ENCODE data around the gene VPS45. TPM values are rescaled to one million over a fixed set of nuclear protein-coding genes. Genes with fewer than 3 reads are reported as not detected.
"Not testable (repeated sequence)": the region's sequence is repeated elsewhere in the genome, so short reads cannot be mapped to it uniquely, and the experiment has no call there.

VPS45 gene
- polyA plus RNA-seq, 1 donor (not counting 4 experiments of a cell fraction or from before 2014, with no cell fraction given): 40.0 TPM

DNA sequence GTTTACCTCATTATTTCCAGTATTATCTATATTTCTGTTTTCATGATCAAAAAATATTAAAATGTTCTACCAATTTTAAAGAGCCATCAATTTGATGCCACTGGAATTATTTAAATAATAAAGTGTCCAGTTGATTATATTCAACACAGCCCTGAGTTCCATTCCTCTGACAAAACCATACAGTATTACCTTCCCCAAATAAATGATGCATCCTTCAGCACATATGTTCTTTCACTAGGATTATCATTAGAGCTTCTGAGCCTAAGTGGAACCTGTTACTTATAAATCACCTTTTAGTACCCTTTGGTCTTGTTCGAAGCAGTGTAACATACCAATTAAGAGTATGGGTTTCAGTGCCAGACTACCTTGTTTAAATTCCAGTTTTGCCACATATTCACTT is 64.8 kb downstream of the VPS45 start:
- no peak overlapping the region for H3K4me3 ChIP-seq (ENCODE audit: control insufficient read depth in 2 of 3, extremely low read depth in 1 of 3, insufficient read depth in 2 of 3, low read depth in 1 of 3, low read length in 3 of 3)
- H3K9ac ChIP-seq (ENCODE audit: control insufficient read depth, extremely low read depth, insufficient read depth, low read length): no peak overlapping the region
- dilution Hi-C loops (cut with MboI; ENCODE audit: extremely low pct_ligation_motif_present, low sequenced_read_pairs): no loop called here
- H4K20me1 ChIP-seq (ENCODE audit: control insufficient read depth, extremely low read depth, insufficient read depth, low read length): no peaks in the 10 kb centered on the region
- no peak overlapping the region for H3K4me2 ChIP-seq (ENCODE audit: control insufficient read depth, extremely low read depth, insufficient read depth, low read depth, low read length)
- no peaks in the 10 kb centered on the region for H3K9me3 ChIP-seq (ENCODE audit: control insufficient read depth, low read depth, low read length)
- H3K27ac ChIP-seq (ENCODE audit: control insufficient read depth, insufficient read depth, low read length): no peak overlapping the region
- peaks cover 8% of the 10 kb centered on the region for H3K4me1 ChIP-seq (ENCODE audit: control insufficient read depth, extremely low read depth, insufficient read depth, low read length)
- DNase-seq (ENCODE audit: low read depth, low spot score) (no peak), FAIRE-seq (no peak)
- TF ChIP-seq, protein P1, sequence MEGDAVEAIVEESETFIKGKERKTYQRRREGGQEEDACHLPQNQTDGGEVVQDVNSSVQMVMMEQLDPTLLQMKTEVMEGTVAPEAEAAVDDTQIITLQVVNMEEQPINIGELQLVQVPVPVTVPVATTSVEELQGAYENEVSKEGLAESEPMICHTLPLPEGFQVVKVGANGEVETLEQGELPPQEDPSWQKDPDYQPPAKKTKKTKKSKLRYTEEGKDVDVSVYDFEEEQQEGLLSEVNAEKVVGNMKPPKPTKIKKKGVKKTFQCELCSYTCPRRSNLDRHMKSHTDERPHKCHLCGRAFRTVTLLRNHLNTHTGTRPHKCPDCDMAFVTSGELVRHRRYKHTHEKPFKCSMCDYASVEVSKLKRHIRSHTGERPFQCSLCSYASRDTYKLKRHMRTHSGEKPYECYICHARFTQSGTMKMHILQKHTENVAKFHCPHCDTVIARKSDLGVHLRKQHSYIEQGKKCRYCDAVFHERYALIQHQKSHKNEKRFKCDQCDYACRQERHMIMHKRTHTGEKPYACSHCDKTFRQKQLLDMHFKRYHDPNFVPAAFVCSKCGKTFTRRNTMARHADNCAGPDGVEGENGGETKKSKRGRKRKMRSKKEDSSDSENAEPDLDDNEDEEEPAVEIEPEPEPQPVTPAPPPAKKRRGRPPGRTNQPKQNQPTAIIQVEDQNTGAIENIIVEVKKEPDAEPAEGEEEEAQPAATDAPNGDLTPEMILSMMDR (optimal IDR thresholded peaks at IDR 0.05 in 1 of 3, IDR thresholded peaks at IDR 0.05 in 1 of 3, conservative IDR thresholded peaks at IDR 0.05 in 1 of 3; ENCODE audit: extremely low read depth in 1 of 3, insufficient read depth in 2 of 3, low read length in 3 of 3): no peak
- no peak for TF ChIP-seq EZH2 (IDR thresholded peaks at IDR 0.05; ENCODE audit: low read length)
- H3K27me3 ChIP-seq (ENCODE audit: control insufficient read depth, extremely low read depth, insufficient read depth, low read length): no peaks in the 10 kb centered on the region
- H3K79me2 ChIP-seq (ENCODE audit: control insufficient read depth, insufficient read depth, low read length): no peaks in the 10 kb centered on the region
- H3K36me3 ChIP-seq (ENCODE audit: control insufficient read depth in 2 of 2, extremely low read depth in 1 of 2, insufficient read depth in 2 of 2, low read length in 2 of 2): no peaks in the 10 kb centered on the region
- no peaks in the 10 kb centered on the region for H3K9me1 ChIP-seq (ENCODE audit: control insufficient read depth, extremely low read depth, insufficient read depth, low read length)
- H2AFZ ChIP-seq (ENCODE audit: control insufficient read depth, low read length): no peak overlapping the region

- TF ChIP-seq EZH2 (IDR thresholded peaks at IDR 0.05; ENCODE audit: low read length): no peak
- TF ChIP-seq, protein P1 (optimal IDR thresholded peaks at IDR 0.05 in 1 of 3, IDR thresholded peaks at IDR 0.05 in 1 of 3, conservative IDR thresholded peaks at IDR 0.05 in 1 of 3; ENCODE audit: extremely low read depth in 1 of 3, insufficient read depth in 2 of 3, low read length in 3 of 3): no peak
- Histone ChIP-seq H3K27ac (ENCODE audit: control insufficient read depth, insufficient read depth, low read length) (no peak overlapping the region), H3K4me2 (ENCODE audit: control insufficient read depth, extremely low read depth, insufficient read depth, low read depth, low read length) (no peak overlapping the region), H4K20me1 (ENCODE audit: control insufficient read depth, extremely low read depth, insufficient read depth, low read length) (no peaks in the 10 kb centered on the region), H2AFZ (ENCODE audit: control insufficient read depth, low read length) (no peak overlapping the region), H3K27me3 (ENCODE audit: control insufficient read depth, extremely low read depth, insufficient read depth, low read length) (no peaks in the 10 kb centered on the region), H3K9ac (ENCODE audit: control insufficient read depth, extremely low read depth, insufficient read depth, low read length) (no peak overlapping the region), H3K9me3 (ENCODE audit: control insufficient read depth, low read depth, low read length) (no peaks in the 10 kb centered on the region), H3K4me1 (ENCODE audit: control insufficient read depth, extremely low read depth, insufficient read depth, low read length) (peaks cover 5% of the 10 kb centered on the region), H3K4me3 (ENCODE audit: control insufficient read depth in 2 of 3, extremely low read depth in 1 of 3, insufficient read depth in 2 of 3, low read depth in 1 of 3, low read length in 3 of 3) (no peak overlapping the region), H3K36me3 (ENCODE audit: control insufficient read depth in 2 of 2, extremely low read depth in 1 of 2, insufficient read depth in 2 of 2, low read length in 2 of 2) (no peaks in the 10 kb centered on the region), H3K79me2 (ENCODE audit: control insufficient read depth, insufficient read depth, low read length) (no peaks in the 10 kb centered on the region), H3K9me1 (ENCODE audit: control insufficient read depth, extremely low read depth, insufficient read depth, low read length) (no peaks in the 10 kb centered on the region)
- FAIRE-seq (no peak), DNase-seq (ENCODE audit: low read depth, low spot score) (no peak)
- dilution Hi-C loops (cut with MboI; ENCODE audit: extremely low pct_ligation_motif_present, low sequenced_read_pairs): no loop called here
Measured at GRCh38 chr1:150134537-150134936, 67.0 kb downstream of the VPS45 start.

- H3K4me1 ChIP-seq (ENCODE audit: control insufficient read depth, extremely low read depth, insufficient read depth, low read length); H3K9me1 ChIP-seq (ENCODE audit: control insufficient read depth, extremely low read depth, insufficient read depth, low read length); H3K9ac ChIP-seq (ENCODE audit: control insufficient read depth, extremely low read depth, insufficient read depth, low read length); H3K27ac ChIP-seq (ENCODE audit: control insufficient read depth, insufficient read depth, low read length); FAIRE-seq; dilution Hi-C loops (cut with MboI; ENCODE audit: extremely low pct_ligation_motif_present, low sequenced_read_pairs); H4K20me1 ChIP-seq (ENCODE audit: control insufficient read depth, extremely low read depth, insufficient read depth, low read length); H3K79me2 ChIP-seq (ENCODE audit: control insufficient read depth, insufficient read depth, low read length); H3K27me3 ChIP-seq (ENCODE audit: control insufficient read depth, extremely low read depth, insufficient read depth, low read length); H3K4me2 ChIP-seq (ENCODE audit: control insufficient read depth, extremely low read depth, insufficient read depth, low read depth, low read length); H3K4me3 ChIP-seq (ENCODE audit: control insufficient read depth in 2 of 3, extremely low read depth in 1 of 3, insufficient read depth in 2 of 3, low read depth in 1 of 3, low read length in 3 of 3); DNase-seq (ENCODE audit: low read depth, low spot score); H3K9me3 ChIP-seq (ENCODE audit: control insufficient read depth, low read depth, low read length); H3K36me3 ChIP-seq (ENCODE audit: control insufficient read depth in 2 of 2, extremely low read depth in 1 of 2, insufficient read depth in 2 of 2, low read length in 2 of 2); H2AFZ ChIP-seq (ENCODE audit: control insufficient read depth, low read length): not testable (repeated sequence)
Measured at GRCh38 chr1:150135400-150135799, 67.8 kb downstream of the VPS45 start.
